Activated T-helper 1 cell treated with anti-CD3 and anti-CD28 coated beads, Interleukin-12 subunit alpha, Interleukin-12 subunit beta, Interleukin-2, Interleukin-4 antibody, amounts not matched to agents 30 ng/mL and 10 ng/mL and 1 ng/mL, durations not matched to agents 14 hours and 24 hours and 36 hours (primary cell): ENCODE data around the gene ZNF524. TPM values are rescaled to one million over a fixed set of nuclear protein-coding genes. Genes with fewer than 3 reads are reported as not detected.
A peak's percentile ranks its signal among the peaks of the same experiment; 100 is the strongest.

Experiments used
- DNase-seq: peaks from one replicate; pipeline ENCODE4 v3.0.0; 2021; ENCODE audit warnings: low spot score
- H3K27ac Mint-ChIP-seq: one replicate; pipeline ENCODE4 v1.8.0; 2021; ENCODE audit warnings: mild to moderate bottlenecking, mixed read lengths
- H3K27me3 Mint-ChIP-seq: one replicate; pipeline ENCODE4 v1.8.0; 2022; ENCODE audit warnings: mild to moderate bottlenecking, moderate library complexity, mixed read lengths; ENCODE audit not compliant: insufficient read depth
- H3K36me3 Mint-ChIP-seq: one replicate; pipeline ENCODE4 v1.8.0; 2021; ENCODE audit warnings: low read depth, mixed read lengths
- H3K4me1 Mint-ChIP-seq: one replicate; pipeline ENCODE4 v1.8.0; 2021; ENCODE audit warnings: low read depth, mixed read lengths
- H3K4me3 Mint-ChIP-seq: one replicate; pipeline ENCODE4 v1.8.0; 2021; ENCODE audit warnings: mild to moderate bottlenecking, moderate library complexity, mixed read lengths
- H3K9me3 Mint-ChIP-seq: one replicate; pipeline ENCODE4 v1.8.0; 2021; ENCODE audit warnings: mixed read lengths
- intact Hi-C: fragments of 100-400 bp; cut with micrococcal nuclease; formaldehyde crosslinking; loops from one replicate; pipeline ENCODE4 v1.15.1; 2024
- total RNA-seq: library from RNA; stranded (reverse); gene quantifications from 2 replicates; pipeline ENCODE4 v1.2.3, GENCODE V29; 2022

ZNF524 gene
- total RNA-seq, 1 donor from 2014 or later: 22.9 TPM

DNA sequence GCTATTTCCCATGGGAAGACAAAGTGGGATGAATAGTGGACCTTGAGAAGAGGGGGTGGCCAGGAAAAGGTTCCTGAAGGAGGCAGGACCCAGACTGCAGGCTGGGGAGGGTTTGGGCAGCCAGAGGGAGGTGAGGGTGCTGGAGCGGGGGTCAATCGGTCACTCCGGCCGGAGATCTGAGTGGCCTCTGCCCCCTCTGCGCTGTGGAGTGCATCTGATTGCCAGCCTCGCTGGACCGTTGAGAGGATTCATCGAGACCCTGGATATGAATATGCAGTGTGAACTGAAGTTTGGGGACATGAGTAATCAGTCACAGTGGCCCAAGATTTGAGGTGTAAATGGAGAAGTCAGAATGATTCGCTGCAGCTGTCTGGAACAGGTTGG, 35.2 kb downstream of the ZNF524 start:
- Mint-ChIP-seq H3K27me3 (peaks cover 6% of the 10 kb centered on the region), H3K9me3 (no peaks in the 10 kb centered on the region), H3K4me1 (peaks cover 59% of the 10 kb centered on the region), H3K4me3 (peak overlapping the region; percentile 100), H3K36me3 (peaks cover 29% of the 10 kb centered on the region), H3K27ac (peak overlapping the region; percentile 100)
- intact Hi-C loops: loop anchor here (1.0 to 2.0 kb wide), 4 partner anchors 8 to 680 kb away; partner anchors contain the start of genes EPN1, ZNF579 and ZNF581
- DNase-seq: no peak

GRCh38 chr19:55635856-55636440, 35.9 kb downstream of the ZNF524 start:
- peaks cover 6% of the 10 kb centered on the region for H3K27me3 Mint-ChIP-seq
- H3K36me3 Mint-ChIP-seq: peaks cover 29% of the 10 kb centered on the region
- DNase-seq: no peak
- H3K4me1 Mint-ChIP-seq: peaks cover 59% of the 10 kb centered on the region
- peak overlapping the region; percentile 100 for H3K27ac Mint-ChIP-seq
- intact Hi-C loops: loop anchor here (1.0 to 2.0 kb wide), 4 partner anchors 7 to 679 kb away; partner anchors contain the start of genes EPN1, ZNF579 and ZNF581
- H3K9me3 Mint-ChIP-seq: no peaks in the 10 kb centered on the region
- peak overlapping the region; percentile 100 for H3K4me3 Mint-ChIP-seq

- no peak for DNase-seq
- H3K27ac Mint-ChIP-seq: peak overlapping the region; percentile 100
- H3K36me3 Mint-ChIP-seq: peaks cover 31% of the 10 kb centered on the region
- peak overlapping the region; percentile 100 for H3K4me3 Mint-ChIP-seq
- intact Hi-C loops: no loop called here
- no peaks in the 10 kb centered on the region for H3K27me3 Mint-ChIP-seq
- peaks cover 59% of the 10 kb centered on the region for H3K4me1 Mint-ChIP-seq
- H3K9me3 Mint-ChIP-seq: no peaks in the 10 kb centered on the region
These were observed 36.6 kb downstream of the ZNF524 start for GRCh38 chr19:55636723-55637122.

DNA sequence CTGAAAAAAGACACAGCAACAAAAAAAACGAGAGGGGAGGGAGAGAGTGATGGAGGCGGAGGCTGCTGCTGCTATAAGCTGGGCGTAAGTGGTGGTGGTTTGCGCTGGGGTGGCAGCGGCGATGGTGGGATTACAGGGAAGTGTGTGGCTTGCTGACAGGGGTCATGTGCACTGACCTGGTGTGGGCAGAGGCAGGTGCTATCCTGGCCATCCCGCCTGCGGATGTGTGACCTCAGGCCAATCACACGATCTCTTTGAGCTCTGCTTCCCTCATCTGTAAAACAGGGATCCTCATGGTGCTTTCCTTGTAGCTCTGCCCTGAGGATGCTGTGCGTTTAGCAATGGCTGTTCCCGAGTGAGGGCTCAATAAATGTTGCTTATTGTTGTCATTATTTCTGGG, 37.4 kb downstream of the ZNF524 start:
- H3K9me3 Mint-ChIP-seq: no peaks in the 10 kb centered on the region
- no peaks in the 10 kb centered on the region for H3K27me3 Mint-ChIP-seq
- H3K4me1 Mint-ChIP-seq: peaks cover 56% of the 10 kb centered on the region
- peak overlapping the region; percentile 84 for H3K27ac Mint-ChIP-seq
- intact Hi-C loops: no loop called here
- DNase-seq: no peak
- peak overlapping the region; percentile 64 for H3K4me3 Mint-ChIP-seq
- H3K36me3 Mint-ChIP-seq: peaks cover 35% of the 10 kb centered on the region

GRCh38 chr19:55638864-55639359, 38.8 kb downstream of the ZNF524 start:
- peaks cover 57% of the 10 kb centered on the region for H3K4me1 Mint-ChIP-seq
- peak; percentile 44 for DNase-seq
- peaks cover 40% of the 10 kb centered on the region for H3K36me3 Mint-ChIP-seq
- H3K27me3 Mint-ChIP-seq: no peaks in the 10 kb centered on the region
- H3K4me3 Mint-ChIP-seq: peak overlapping the region; percentile 67
- peak overlapping the region; percentile 70 for H3K27ac Mint-ChIP-seq
- intact Hi-C loops: no loop called here
- H3K9me3 Mint-ChIP-seq: no peaks in the 10 kb centered on the region

DNA sequence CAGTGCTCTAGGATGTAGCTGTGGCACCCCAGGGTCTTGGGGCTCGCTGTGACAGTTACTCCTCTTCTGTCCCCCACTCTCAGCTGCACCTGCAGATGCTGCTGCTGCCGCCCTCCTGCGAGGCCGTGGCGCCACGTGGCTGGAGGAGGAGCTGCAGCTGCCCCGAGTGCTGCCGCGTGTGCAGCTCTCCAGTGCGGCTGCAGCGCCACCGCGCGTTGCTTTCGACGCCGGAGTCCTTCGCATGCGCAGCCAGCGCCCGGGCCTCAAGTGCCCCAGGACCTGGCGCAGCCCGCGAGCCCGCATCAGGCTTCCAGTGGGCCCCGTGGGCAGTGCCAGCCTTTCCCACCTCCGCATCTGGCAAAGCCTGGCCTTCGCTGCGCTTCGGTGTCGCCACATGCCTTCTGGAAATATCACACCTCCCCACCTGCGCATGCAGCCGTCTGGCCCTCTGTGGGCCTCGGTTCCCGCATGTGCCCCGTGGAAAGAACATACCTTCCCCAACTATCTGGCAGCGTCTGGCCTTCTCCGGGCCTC, 40.0 kb downstream of the ZNF524 start:
- peaks cover 39% of the 10 kb centered on the region for H3K36me3 Mint-ChIP-seq

GRCh38 chr19:55640577-55641425, 40.7 kb downstream of the ZNF524 start, which contains the start of gene ZNF580:
Gene ZNF580, plus strand, starts transcription at chr19:55641002. Its CDS starts 1,507 bp downstream, at chr19:55642509.
- H3K36me3 Mint-ChIP-seq: peaks cover 41% of the 10 kb centered on the region
- peak; percentile 60 for DNase-seq
- intact Hi-C loops: loop anchor here (2.0 to 10.0 kb wide), 6 partner anchors 14 to 1176 kb away; partner anchors contain the start of genes KMT5C, LENG9, PPP6R1 and UBE2S
- H3K27me3 Mint-ChIP-seq: no peaks in the 10 kb centered on the region
- peak within 1 kb of the TSS; percentile 99 for H3K27ac Mint-ChIP-seq
- H3K4me3 Mint-ChIP-seq: peak within 1 kb of the TSS; percentile 100
- no peaks in the 10 kb centered on the region for H3K9me3 Mint-ChIP-seq
- peaks cover 57% of the 10 kb centered on the region for H3K4me1 Mint-ChIP-seq

More for the DNA sequence above, 40.0 kb downstream of the ZNF524 start:
- intact Hi-C loops: loop anchor here (2.0 to 10.0 kb wide), 6 partner anchors 13 to 1175 kb away; partner anchors contain the start of genes KMT5C, LENG9, PPP6R1 and UBE2S
- DNase-seq: peak; percentile 62
- Mint-ChIP-seq H3K27me3 (no peaks in the 10 kb centered on the region), H3K9me3 (no peaks in the 10 kb centered on the region), H3K27ac (peak overlapping the region; percentile 90), H3K4me3 (peak overlapping the region; percentile 83), H3K4me1 (peaks cover 57% of the 10 kb centered on the region)

DNA sequence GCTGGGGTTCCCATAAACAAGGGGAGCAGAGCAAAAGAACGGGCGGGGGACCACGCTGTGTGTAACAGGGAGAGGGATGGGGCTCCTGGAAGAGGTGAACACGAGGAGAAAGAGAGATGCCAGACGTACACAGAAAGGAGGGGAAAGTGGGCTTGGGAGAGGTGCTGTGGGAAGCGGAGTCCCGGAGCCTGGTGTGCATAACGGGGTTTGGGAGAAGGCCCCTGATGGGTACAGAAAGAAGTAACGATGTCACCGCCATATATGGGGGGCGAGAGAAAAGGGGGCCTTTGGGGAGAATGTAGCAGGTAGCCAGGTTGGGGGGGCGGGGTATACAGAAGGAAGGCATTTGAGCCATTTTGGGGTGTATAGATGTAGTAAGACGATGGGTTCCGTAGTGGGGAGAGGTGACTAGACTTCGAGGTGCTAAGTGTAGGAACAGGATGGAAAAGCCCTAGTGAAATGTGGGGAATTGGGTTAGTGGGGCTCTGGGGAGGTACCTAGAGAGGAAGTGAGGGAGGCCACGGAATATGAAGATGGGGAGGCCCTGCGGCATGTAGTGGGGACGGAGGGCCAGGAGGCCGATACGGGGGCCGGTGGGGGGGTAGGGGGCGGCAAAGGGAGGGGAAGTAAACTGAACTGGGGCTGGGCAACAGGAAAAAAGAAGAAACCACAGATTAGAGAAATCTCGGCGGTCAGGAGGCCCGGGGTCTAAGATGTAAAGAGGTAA, 41.5 kb downstream of the ZNF524 start:
- peaks cover 34% of the 10 kb centered on the region for H3K36me3 Mint-ChIP-seq
- peaks cover 49% of the 10 kb centered on the region for H3K4me1 Mint-ChIP-seq
- H3K27ac Mint-ChIP-seq: peak overlapping the region; percentile 99
- intact Hi-C loops: loop anchor here (2.0 to 10.0 kb wide), 6 partner anchors 15 to 1177 kb away; partner anchors contain the start of genes KMT5C, LENG9, PPP6R1 and UBE2S
- no peak for DNase-seq
- H3K4me3 Mint-ChIP-seq: peak overlapping the region; percentile 100
- H3K27me3 Mint-ChIP-seq: no peaks in the 10 kb centered on the region
- H3K9me3 Mint-ChIP-seq: no peaks in the 10 kb centered on the region

GRCh38 chr19:55642153-55643002, 42.3 kb downstream of the ZNF524 start:
- Mint-ChIP-seq H3K27me3 (no peaks in the 10 kb centered on the region), H3K4me1 (peaks cover 45% of the 10 kb centered on the region), H3K4me3 (peak overlapping the region; percentile 100), H3K36me3 (peaks cover 36% of the 10 kb centered on the region), H3K9me3 (no peaks in the 10 kb centered on the region), H3K27ac (peak overlapping the region; percentile 99)
- intact Hi-C loops: loop anchor here (1.0 to 10.0 kb wide), 9 partner anchors 7 to 1178 kb away; partner anchors contain the start of genes EPN1, KMT5C, LENG9 and PPP6R1
- no peak for DNase-seq

DNA sequence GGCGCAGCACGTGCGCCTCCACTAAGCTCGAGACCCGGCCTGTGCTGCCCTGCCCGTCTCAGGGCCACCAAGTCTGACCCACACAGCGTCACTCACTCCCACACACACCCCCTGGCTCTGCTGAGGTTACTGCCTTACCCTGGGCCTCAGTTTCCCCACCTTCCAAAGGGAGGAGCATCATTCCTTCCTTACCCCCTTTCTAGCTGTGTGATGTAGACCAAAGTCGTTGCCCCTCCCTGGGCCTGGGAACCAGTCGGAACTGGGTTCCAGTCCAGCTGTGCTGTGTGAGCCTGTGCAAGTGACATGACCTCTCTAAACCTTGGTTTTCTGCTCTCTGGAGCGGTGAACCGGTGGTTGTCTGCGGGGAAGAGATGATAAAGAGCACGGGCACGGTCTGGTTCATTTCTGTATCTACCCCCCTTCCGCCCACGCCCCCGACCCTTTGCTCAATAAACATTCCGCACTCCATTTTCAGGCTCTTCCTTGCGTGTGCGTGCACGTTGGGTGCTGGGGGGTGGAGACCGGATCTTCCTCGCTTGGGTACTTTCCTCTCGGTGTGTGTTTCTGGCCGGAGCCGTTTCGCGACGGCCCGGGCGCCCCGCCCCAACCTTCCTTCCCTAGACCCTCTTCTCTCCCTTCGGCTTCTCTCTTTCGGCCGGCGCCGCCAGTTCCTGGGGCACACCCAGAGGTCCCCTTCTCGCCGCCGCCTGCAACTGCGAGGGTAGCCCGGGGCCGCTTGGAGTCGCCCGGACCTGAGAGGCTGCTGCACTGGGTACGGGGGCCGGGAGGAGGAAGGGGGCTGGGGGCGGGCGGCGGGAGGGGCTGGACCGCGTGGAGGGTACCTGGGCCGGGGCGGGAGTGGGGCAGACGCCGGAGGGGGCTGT, 43.2 kb downstream of the ZNF524 start, which contains the start of gene ZNF581:
TSS of gene ZNF581 (plus strand) at position 647 of the 884 bp plus-strand sequence. CDS start 923 bp downstream, outside the sequence.
- peak within 1 kb of the TSS; percentile 99 for H3K27ac Mint-ChIP-seq
- no peaks in the 10 kb centered on the region for H3K9me3 Mint-ChIP-seq
- no peaks in the 10 kb centered on the region for H3K27me3 Mint-ChIP-seq
- peaks cover 43% of the 10 kb centered on the region for H3K4me1 Mint-ChIP-seq
- peaks cover 33% of the 10 kb centered on the region for H3K36me3 Mint-ChIP-seq
- intact Hi-C loops: loop anchor here (1.0 to 10.0 kb wide), 9 partner anchors 8 to 1178 kb away; partner anchors contain the start of genes EPN1, KMT5C, LENG9 and PPP6R1
- H3K4me3 Mint-ChIP-seq: peak within 1 kb of the TSS; percentile 100
- peak; percentile 77 for DNase-seq
